Stimulated activated CD8-positive, alpha-beta memory T cell treated with anti-CD3 and anti-CD28 coated beads, Interleukin-12 subunit alpha, Interleukin-12 subunit beta, amount 100 ng/mL, for 24 hours (primary cell): ENCODE results near the gene SH3PXD2A.
A peak's percentile ranks its signal among the peaks of the same experiment; 100 is the strongest.

Experiments
- DNase-seq: peaks from one replicate; pipeline ENCODE4 v3.0.0-alpha.2; 2020; ENCODE audit errors: extremely low read depth

SH3PXD2A gene

GRCh38 chr10:103687172-103687571 lies 168.2 kb downstream of the SH3PXD2A start:
- no peak for DNase-seq

DNA sequence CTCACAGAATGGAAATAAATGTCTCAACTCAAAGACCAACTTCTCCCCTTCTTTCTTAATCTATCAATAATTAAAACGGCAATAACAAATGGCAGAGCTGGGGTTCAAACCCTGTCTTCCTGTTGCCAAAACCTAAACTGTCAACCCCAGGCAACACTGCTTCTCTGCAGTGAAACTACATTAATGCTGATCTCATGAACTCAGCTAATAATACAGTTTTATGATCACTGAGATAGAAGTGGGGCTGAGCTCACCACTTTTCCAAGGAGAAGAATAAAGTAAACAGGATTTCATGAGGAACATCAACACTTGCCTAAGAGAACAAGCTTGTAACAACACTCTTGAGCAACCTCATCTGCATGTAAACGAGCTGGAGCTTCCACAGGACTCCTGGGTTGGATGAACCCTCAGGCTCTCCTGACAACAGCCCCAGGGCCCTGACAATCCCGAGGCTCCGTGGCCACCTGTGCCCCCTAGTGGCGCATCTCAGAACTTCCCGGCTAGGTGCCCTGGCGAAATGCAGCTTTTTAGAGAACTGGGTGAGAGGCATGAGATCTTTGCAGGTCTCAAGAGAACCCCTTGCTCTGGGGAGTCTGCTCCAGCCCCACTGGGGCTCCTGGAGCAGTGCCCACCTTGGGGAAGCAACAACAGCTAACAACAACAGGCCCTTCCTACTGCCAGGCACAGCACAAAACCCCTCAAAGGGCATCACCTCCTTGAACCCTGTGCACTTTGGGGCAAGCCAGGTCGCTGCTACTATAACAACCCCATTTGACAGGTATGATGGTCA lies 169.3 kb downstream of the SH3PXD2A start:
- peak; percentile 22 for DNase-seq

- DNase-seq, result no peak
Measured at GRCh38 chr10:103683851-103684250, 171.5 kb downstream of the SH3PXD2A start.

GRCh38 chr10:103682631-103683030 lies 172.7 kb downstream of the SH3PXD2A start:
- DNase-seq, result no peak

- no peak for DNase-seq
Measured at GRCh38 chr10:103681617-103682399, 173.6 kb downstream of the SH3PXD2A start.

DNA sequence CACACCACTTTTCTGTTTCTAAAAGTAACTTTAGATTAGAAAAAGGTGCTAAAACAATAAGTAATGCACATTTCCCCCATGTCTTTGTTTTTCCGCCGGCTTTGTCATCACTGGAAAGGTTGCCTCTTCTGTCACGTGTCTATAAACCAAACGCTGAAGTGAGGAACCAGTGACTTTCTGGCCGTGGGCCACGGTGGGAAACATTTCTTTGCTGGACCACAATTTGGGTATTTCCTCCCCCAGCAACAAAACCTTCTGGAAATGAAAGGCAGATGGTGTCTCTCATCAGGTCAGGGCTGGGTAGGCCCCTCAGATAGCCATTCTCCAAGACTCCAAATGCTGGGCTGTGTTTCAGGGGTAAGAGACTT lies 174.5 kb downstream of the SH3PXD2A start:
- DNase-seq, result no peak

DNA sequence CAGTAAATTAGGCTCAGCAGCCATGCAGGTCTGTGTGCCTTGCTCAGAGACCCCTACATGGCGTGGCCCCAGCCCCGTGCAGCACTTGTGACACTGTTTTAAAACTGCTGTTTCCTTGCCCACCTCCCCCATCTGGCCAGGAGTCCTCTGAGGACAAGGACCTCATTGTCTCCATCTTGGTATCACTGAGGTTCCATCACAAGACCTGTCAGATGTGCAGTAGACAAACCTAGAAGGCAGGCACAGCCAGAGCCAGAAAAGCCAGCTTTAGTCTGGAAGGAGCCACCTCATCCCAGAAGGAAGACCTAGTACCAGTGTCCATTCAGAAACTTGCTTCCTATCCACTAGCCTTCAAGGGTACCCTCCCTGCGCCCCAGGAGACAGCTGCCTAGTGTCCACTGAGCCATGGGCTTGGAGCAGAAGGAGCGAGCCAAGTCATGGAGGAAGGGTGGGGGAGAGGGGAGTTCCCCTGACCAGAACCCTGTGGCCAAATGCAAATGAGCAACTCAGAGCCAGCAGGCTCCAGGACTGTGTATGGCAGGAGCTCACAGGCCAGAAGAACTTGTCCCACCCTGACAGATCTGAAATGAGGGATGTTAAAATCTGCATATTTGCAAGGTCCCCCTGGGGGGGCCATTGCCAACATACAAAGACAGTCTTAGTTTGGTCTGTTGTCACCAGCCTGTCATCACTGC lies 176.1 kb downstream of the SH3PXD2A start:
- DNase-seq, result no peak

DNA sequence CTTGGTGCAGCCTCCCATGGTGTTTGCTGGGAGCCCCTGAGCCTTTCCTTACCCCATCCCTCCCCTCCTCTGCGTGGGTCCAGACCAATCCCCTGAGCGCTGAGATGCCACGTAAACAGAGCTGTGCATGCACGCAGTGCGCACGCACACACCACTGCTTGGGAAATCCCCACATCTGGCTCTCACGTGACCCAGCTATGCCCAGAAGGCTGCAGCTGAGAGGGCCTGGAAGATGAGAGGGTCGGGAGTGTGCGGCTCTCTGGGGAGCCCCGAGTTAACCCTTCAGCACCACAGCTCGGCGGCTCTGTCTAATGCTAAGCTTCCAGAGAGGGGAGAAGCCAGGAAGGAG lies 177.2 kb downstream of the SH3PXD2A start:
- DNase-seq, result peak; percentile 61

GRCh38 chr10:103677486-103678177 lies 177.7 kb downstream of the SH3PXD2A start:
- DNase-seq, result no peak

GRCh38 chr10:103676851-103677417 lies 178.4 kb downstream of the SH3PXD2A start:
- DNase-seq, result no peak

DNA sequence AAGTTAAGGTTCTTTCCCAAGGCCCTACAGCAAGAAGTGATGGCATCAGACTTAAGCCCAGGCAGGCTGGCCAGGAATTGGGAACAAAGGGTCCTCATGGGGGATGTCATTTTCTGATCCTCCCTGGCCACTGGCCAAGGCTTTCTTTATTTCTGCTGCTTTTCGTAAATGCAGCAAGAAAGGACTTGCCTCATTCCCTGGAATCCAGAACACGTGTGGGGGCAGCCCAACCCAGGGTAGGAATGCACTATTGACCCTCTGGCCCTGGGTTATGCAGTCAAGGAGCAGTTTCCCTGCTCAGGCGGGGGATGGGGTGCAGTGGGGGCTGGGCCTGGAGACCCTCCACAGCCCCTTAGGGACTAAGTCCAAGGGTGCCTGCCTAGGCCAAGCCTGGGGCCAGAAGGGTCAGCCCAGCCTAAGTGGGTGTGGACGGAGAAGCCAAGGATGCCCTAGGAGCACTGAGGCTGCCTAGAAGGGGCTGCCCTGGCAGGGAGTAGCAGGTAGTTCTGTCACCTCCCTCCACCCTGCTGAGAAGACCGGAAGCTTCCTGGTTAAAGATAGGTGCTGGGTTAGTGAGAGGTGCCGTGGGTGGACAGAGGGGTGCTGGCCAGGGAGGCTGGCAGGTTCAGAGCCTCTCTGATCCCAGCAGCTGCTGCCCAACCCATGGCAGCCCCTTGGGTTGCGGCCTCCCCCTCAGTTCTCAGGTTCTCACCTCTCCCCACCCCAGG lies 179.2 kb downstream of the SH3PXD2A start:
- DNase-seq, result no peak

DNA sequence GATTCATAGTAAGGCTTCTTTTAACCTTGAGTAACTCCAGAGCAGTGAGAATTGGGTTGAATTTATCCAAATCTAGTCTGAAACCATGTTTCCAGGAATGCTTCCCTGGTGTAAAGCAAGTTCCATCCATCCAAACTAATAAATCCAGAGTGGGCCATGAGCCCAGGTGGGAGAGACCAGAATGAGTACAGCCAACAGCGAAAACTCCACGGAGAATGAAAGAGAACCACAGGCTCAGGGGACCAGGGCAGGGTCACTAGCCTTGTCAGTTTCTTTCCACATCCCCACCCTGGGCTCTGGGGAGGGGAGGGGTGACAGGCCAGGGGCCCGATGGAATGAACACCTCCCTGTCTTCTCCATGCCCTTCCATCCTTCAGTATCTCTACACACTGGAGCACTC lies 181.8 kb downstream of the SH3PXD2A start:
- DNase-seq, result no peak

- no peak for DNase-seq
Measured at GRCh38 chr10:103672345-103672744, 183.0 kb downstream of the SH3PXD2A start.

DNA sequence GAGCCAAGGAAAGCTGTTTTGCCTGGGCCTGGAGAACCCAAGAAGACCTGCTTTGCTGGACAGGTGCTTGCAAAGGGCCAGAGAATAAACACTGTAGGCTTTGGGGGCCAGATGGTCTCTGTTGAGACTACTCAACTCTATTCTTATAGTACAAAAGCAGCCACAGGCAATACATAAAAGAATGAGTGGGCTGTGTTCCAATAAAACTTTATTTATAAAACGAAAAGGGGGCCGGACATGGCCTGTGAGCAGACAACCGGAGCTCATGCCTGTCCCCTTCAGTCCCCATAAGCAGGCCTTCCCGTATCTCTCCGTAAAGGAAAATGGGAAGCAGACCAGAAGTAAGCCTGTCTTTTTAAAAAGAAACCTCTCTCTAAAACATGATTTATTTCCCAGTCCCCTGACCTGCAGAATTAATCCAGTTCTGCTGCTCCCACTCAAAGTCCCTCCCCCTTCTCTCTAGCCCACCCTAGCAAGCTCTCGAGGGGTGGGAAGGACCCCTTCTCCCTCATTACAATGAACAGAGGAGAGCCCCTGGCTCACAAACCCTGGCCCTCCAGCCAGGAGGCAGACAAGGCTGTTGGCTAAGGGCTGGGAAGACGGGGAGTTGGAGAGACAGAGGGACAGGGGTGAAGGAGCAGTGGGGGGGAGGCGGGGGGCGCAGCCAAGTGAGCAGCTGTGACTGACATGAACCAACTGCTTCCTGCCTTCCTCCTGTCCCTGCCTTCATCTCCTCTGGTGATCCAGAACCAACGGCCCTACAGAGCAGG lies 184.1 kb downstream of the SH3PXD2A start:
- DNase-seq, result no peak

DNA sequence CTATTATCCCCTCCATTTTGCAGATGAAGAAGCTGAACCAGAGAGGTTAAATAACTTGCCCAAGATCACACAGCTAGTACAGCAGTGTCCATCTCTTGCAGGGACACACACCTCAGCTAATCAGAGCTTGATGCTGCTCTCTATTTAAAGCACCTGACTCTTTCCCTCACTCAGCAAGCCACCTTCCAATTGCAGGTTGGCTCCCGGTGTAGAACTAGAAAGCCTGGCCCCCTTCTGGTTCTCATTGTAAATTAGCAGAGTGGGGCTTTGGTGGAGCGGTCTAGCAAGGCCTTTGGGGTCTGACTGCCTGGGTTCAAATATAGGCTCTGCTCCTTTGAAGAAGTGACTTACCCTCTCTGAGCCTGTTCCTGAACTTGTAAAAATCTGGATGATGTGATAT lies 185.4 kb downstream of the SH3PXD2A start:
- DNase-seq, result no peak

DNA sequence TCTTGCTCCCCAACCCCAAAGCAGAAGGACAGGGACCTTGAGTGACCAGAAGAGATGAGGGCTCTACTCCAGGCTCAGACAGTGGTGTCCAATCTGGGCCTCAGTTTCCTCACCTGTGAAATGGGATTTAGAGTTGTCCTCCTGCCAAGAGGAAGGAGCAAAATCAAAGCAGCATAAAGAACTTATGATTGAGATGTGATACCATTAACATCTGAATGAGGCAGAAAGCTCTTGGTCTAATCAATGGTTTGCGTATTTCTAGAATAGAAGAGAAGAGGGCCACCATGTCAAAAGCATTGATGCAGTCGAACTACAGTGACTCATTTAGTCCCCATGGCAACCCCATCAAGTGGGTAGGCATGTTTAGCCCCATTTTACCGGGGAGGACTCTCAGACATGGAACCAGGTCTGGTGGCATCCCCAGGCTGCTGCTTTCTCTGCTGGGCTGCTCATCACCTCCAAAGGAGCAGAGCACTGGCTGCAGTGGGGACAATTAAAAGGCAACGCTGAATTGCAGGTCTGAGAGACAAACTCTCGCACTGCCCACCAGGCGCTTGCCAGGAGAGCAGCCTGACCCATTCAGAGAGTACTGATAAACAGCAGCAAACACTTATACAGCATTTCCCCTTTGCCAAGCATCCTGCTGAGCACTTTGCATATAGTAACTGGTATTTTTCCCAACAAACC lies 186.0 kb downstream of the SH3PXD2A start:
- DNase-seq, result no peak

DNA sequence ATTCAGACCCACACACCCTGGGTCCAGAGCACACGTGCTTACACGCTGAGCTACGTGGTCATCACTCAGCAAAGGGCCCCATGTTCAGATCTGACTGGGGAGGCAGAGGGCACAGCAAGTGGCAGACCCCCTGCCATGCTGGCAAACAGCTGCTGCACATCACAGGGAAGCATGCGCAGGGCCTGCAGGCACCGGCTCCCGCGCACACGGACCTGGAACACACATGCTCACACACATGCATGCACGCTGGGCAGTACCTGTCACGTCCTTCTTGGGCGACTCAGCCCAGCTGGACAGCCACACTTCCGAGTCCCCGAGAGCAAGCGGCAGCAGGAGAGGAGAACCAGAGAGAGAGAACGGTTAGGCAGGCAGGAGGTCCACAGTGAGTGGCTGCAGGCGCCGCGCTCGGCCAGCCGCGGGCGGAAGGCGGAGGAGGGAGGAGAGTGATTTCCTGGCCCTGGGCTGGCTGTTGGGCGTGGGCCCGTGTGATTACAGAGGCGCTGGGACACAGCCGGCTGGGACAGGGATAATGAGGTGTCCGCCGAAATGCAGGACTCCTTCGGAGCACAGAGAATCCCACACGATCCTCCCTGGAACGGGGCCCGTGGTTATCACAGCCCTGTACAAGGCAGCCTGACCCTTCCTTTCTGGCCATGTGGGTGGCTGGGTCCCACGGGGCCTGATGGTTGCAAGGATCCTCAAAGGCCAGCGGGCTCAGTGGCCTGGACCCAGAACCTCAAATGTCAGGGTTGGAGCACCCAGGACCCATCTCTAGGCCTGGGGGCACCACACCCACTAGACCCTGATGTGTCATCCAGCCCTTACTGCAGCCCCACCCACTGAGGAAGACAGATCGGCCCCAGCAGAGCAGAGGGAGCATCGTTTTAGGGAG lies 186.8 kb downstream of the SH3PXD2A start:
- DNase-seq, result no peak

DNA sequence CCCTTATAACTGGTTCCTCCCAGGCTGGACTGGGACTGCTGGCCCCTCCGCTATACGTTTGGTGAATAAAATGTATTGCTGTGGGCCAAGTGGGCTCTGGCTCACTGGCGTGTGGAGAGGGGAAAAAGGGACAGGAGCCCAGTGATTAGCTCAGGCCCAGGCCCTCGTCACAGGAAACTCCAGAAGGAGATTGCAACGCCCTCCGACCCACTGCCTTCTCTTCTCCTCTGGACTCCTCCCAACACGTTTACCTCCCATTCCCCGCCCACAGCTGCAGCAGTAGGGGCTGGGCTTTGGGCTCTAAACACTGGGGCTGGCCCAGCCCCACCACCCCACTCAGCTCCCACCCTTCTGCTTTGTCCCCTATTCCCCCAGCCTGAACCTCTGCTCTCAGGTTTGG lies 188.0 kb downstream of the SH3PXD2A start:
- no peak for DNase-seq

DNA sequence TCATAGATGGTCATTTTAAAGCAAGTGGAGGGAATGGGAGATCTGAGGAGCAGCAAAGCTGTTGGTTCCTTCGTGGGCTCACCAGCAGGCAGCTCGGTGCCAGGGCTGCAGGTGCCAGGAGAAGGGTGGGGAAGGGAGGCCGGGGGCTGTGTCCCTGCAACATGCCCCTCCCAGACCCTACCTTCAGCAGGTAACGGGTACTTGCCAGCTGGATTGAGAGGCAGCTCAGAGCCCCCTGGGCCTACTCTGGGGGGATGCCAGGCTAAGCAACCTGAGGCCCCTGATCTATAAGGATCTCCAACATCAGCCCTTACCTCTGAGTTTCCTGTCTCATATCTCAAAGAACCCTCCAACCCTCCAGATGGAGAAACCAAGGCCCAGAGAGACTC lies 188.6 kb downstream of the SH3PXD2A start:
- DNase-seq, result no peak
